ENCODE measurements around the gene TACR1. TPM values are rescaled to one million over a fixed set of nuclear protein-coding genes. Genes with fewer than 3 reads are reported as not detected.

The TACR1 gene
- total RNA-seq, 4 donors from 2014 or later, result 0.37 to 6.7 (median 5.2) TPM

DNA sequence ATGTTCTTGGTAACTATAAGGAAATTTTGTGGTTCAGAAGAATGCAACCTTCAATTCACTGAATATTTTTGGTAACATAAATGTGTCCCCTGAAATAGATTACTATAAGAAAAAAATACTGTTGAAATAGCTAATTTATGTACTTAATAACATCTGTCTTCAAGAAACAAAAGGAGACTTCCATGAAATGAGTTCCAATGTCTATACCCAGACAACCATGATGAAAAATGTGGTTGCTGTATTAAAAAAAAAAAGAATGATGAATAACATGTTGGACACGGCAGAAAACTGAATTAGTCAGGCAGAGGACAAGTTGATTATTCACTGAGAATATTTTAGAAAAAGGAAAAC, 98.5 kb downstream of the TACR1 start:
- TF ChIP-seq, protein P1, sequence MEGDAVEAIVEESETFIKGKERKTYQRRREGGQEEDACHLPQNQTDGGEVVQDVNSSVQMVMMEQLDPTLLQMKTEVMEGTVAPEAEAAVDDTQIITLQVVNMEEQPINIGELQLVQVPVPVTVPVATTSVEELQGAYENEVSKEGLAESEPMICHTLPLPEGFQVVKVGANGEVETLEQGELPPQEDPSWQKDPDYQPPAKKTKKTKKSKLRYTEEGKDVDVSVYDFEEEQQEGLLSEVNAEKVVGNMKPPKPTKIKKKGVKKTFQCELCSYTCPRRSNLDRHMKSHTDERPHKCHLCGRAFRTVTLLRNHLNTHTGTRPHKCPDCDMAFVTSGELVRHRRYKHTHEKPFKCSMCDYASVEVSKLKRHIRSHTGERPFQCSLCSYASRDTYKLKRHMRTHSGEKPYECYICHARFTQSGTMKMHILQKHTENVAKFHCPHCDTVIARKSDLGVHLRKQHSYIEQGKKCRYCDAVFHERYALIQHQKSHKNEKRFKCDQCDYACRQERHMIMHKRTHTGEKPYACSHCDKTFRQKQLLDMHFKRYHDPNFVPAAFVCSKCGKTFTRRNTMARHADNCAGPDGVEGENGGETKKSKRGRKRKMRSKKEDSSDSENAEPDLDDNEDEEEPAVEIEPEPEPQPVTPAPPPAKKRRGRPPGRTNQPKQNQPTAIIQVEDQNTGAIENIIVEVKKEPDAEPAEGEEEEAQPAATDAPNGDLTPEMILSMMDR (IDR thresholded peaks at IDR 0.05), result no peak
- DNase-seq (ENCODE audit: low spot score), result no peak
- no peak for ATAC-seq (ENCODE audit: low FRiP score)

DNA sequence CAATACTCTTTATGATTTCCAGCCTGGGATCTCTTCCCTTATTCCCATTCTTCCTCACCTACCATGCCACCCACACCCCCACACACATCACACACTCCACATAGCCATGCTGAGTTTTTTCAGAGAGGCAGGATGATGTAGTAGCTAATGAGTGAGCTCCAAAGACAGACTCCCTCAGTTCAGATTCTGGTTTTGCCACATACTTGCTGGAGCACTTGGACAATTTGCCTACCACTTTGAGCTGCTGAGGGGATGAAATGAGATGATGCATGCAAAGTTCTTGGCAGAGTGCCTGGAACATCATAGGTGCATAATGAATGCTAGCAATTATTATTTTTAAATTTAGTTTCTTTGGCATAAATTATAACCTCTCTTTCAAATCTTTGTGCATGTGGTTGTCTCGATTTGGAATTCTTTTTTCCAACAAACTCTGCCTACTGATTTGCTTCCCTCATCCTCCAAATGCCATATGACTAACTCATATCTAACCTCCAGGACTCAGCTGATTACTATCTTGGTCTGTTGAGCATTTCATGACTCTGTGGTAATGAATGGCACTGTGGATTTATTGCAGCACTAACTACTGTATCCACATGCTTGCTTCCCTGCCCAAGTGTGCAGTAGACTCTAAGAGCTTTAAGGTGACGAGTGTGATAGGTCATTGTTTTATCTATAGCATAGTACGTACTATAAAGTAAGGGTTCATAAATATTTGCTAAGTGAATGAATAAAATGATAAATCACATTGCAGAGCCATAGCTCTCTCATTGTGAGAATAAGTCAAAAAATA, 99.1 kb downstream of the TACR1 start:
- ATAC-seq (ENCODE audit: low FRiP score), result no peak
- TF ChIP-seq, protein P1 (IDR thresholded peaks at IDR 0.05), result no peak
- DNase-seq (ENCODE audit: low spot score), result no peak

DNA sequence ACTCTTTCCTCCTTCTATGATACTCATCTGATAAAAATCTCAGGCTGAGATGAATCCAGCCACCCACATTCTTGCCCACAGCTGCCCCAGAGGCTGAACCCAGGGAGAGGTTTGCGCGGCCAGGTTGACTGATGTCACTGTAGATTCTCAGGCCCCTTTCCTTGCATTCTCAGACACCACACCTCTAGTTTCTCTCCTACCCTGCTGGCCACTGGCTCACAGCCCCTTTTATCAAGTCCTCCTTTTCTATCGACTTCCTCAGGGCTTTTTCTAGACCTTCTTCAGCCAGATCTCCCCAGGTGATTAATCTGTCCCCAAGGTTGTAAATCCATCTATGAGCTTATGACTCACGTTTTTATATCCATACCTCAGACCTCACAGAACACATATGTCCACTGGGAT, 99.8 kb downstream of the TACR1 start:
- DNase-seq (ENCODE audit: low spot score) (no peak), ATAC-seq (ENCODE audit: low FRiP score) (no peak)
- TF ChIP-seq, protein P1 (IDR thresholded peaks at IDR 0.05), result no peak

DNA sequence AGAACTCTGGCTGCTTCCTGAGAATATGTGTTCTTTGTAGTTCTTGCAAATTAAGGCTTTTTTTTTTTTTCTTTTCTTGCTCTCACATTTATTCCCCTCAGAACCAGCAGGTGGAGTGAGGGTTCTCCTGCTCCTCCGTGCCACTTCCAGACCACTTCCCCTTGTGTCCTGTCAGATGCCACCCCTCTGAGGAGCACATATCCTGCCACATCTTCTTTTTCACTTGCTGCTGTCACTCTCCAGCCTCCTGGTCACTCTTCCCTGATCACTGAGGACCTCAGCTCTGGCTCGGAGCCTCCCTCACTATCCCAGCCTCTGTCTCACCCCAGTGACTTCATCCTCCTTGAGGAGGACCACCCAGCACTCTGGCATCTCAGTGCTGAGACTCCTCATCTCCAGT, 100.5 kb downstream of the TACR1 start:
- ATAC-seq (ENCODE audit: low FRiP score), result no peak
- TF ChIP-seq, protein P1 (IDR thresholded peaks at IDR 0.05), result no peak
- no peak for DNase-seq (ENCODE audit: low spot score)

DNA sequence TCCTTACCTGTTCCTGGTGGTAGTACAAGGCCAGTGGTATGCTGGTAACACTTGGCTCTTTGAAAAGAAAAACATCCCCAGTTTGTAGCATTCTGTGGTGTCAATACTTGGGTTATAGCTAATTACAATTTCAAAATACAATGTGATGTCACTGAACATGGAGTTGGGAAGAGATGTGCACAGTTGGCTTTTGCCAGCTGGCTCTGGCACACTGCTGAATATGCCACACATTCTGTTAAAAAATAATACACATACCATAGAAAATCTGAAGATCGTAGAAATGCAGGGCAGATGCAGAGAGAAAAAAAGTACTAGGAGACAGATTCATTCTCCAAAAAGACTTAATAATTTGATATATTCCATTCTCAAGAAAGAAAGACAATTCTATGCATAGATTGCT, 101.5 kb downstream of the TACR1 start:
- DNase-seq (ENCODE audit: low spot score), result no peak
- ATAC-seq (ENCODE audit: low FRiP score), result no peak

DNA sequence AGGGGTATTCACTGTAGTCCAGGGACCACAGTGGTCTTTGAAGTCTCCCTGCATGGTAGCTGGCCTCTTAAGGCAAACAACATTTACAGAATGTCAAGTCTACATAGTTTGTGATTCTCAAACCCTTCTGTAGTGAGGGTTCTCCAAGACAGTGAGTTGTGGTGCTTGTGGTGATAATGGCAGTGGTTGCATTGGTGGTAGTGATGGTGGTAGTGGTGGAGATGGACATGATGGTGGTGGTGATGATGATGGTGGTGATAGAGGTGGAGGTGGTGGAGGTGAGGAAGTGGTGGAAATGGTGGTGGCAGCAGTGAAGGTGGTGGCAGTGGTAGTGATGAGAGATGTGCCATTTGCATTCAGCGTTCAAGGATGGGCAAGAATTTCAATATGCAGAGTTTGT, 104.9 kb downstream of the TACR1 start:
- ATAC-seq (ENCODE audit: low FRiP score) (no peak), DNase-seq (ENCODE audit: low spot score) (no peak)
- TF ChIP-seq, protein P1 (IDR thresholded peaks at IDR 0.05), result no peak

More for the DNA sequence above, 101.5 kb downstream of the TACR1 start:
- TF ChIP-seq, protein P1 (IDR thresholded peaks at IDR 0.05), result no peak

All from omental fat pad (tissue), 4 donors.